HuH-7 (cell line): Measurements from ENCODE around the gene PLET1.
"Not testable (repeated sequence)": the region's sequence is repeated elsewhere in the genome, so short reads cannot be mapped to it uniquely, and the experiment has no call there.

ENCODE experiments used
- DNase-seq: peaks from one replicate; pipeline ENCODE4 v3.0.0; 2011; ENCODE audit warnings: low spot score

PLET1 gene

DNA sequence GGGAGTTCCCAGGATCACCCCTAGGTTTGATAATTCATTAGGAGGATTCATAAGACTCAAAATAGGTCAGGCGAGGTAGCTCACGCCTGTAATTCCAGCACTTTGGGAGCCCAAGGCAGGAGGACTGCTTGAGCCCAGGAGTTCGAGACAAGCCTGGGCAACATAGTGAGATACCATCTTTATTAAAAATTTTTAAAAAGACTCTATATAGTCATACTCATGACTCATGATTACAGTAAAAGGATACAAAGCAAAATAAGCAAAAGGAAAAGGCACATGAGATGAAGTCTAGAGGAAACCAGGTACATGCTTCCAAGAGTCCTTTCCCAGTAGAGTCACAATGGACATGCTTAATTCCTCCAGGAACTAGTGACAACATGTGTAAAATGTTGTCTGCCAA lies 48.4 kb downstream of the PLET1 start:
- no peak for DNase-seq

DNA sequence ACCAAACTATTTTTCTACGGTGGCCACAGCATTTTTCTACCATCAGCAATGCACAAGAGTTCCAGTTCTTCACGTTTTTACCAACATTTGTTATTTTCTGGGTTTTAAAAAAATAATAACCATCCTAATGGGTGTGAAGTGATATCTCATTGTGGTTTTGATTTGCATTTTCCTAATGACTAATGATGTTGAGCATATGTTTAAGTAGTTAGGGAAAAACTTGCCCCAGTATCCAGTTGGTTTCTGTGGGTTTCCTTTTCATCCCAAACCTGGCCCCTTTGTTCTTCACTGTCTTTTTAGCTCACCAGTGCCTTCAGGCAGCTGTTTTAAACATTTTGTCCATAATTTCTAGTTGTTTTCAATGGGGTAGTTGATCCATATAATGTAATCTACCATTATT lies 49.1 kb downstream of the PLET1 start:
- no peak for DNase-seq

DNA sequence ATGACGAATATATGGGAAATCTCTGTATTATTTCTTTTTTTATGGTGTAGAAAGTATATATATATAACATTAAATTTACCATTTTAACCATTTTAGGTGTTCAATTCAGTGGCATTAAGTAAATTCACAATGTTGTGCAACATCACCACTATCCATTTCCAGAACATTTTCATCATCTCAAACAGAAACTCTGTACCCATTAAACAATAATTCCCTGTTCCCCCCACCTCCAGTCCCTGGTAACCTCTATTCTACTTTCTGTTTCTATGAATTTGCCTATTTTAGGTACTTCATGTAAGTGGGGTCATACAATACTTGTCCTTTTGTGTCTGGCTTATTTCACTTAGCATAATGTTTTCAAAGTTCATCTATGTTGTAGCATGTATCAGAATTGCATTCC lies 49.8 kb downstream of the PLET1 start:
- DNase-seq = no peak

DNA sequence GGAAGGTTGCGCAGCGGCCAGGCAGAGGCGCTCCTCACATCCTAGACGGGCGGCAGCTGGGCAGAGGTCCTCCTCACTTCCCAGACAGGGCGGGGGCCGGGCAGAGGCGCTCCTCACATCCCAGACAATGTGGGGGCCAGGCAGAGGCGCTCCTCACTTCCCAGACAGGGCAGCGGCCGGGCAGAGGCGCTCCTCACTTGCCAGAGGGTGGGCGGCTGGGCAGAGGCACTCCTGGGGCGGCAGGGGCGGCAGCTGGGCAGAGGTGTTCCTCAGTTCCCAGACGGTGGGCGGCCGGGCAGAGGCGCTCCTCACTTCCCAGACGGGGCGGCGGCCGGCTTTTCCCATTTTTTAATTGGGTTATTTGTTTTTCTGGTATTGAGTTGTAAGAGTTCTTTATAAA lies 54.6 kb downstream of the PLET1 start:
- DNase-seq = no peak

DNA sequence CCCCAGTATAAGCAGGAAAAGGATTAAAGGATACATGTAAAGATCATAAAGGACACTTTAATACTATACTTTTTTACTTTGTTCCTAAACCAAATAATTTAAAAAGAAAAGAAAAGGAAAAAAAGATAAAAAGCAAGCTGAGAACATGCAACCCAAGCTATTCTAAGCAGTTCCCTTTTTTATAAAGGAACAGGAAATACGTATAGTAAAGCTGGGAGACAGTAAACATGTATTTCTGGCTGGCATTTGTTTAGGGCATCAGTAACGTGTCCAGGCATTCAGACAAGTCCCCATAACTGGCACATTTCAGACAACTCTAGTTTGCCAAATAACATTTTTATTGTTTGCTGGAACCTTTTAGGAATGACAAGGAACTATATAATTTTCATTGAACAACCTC lies 60.4 kb downstream of the PLET1 start:
- no peak for DNase-seq

DNA sequence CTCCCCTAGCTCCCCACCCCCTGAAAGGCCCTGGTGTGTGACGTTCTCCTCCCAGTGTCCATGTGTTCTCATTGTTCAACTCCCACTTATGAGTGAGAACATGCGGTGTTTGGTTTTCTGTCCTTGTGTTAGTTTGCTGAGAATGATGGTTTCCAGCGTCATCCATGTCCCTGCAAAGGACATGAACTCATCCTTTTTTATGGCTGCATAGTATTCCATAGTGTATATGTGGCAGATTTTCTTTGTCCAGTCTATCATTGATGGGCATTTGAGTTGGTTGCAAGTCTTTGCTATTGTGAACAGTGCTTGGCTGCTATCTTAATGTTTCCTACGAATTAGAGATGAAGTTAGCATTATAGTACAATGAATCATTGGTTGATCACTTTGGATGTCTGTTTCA lies 61.6 kb downstream of the PLET1 start:
- DNase-seq = not testable (repeated sequence)
